Endothelial cell of umbilical vein (primary cell): ENCODE measurements around the gene DCUN1D4.

Experiments
- CTCF ChIP-seq, 2 donors: IDR thresholded peaks; 1 replicate in 1 of 2; 2 replicates in 1 of 2; pipeline ENCODE4 v1.5.1; 2011; ENCODE audit warnings: low read length in 2 of 2, mild to moderate bottlenecking in 2 of 2, moderate library complexity in 2 of 2, control low read depth in 1 of 2, inconsistent platforms in 1 of 2, low read depth in 1 of 2; ENCODE audit not compliant: insufficient read depth in 1 of 2; ENCODE audit errors: extremely low read depth in 1 of 2
- EZH2 ChIP-seq: IDR thresholded peaks from 2 replicates; pipeline ENCODE4 v1.6.1; 2012; ENCODE audit warnings: borderline replicate concordance, low read depth, mild to moderate bottlenecking, moderate library complexity, low read length, inconsistent platforms; ENCODE audit not compliant: severe bottlenecking
- JUN ChIP-seq: IDR thresholded peaks from 2 replicates; pipeline ENCODE4 v1.6.1; 2011; ENCODE audit warnings: borderline replicate concordance, low read depth; ENCODE audit not compliant: insufficient read length, insufficient read depth
- MAX ChIP-seq: IDR thresholded peaks from 2 replicates; pipeline ENCODE4 v1.6.1; 2011; ENCODE audit not compliant: insufficient read depth, insufficient read length
- POLR2A ChIP-seq: IDR thresholded peaks from 2 replicates; pipeline ENCODE4 v1.6.1; 2012; ENCODE audit warnings: low read depth, mild to moderate bottlenecking, control low read depth, low read length
- POLR2AphosphoS5 ChIP-seq: IDR thresholded peaks from 2 replicates; pipeline ENCODE4 v1.6.1; 2012; ENCODE audit warnings: low read depth, mild to moderate bottlenecking, control low read depth, low read length, moderate library complexity; ENCODE audit not compliant: insufficient read depth

GRCh38 chr4:51855751-51856150, 12.8 kb downstream of the DCUN1D4 start:
- TF ChIP-seq CTCF (IDR thresholded peaks at IDR 0.05; ENCODE audit: extremely low read depth in 1 of 2, insufficient read depth in 1 of 2, low read depth in 1 of 2, low read length in 2 of 2) (no peak), EZH2 (no peak), POLR2AphosphoS5 (no peak), MAX (no peak), JUN (no peak), POLR2A (no peak)
